MM.1S (cell line): ENCODE results near the gene CD81.

Experiments used
- CTCF ChIP-seq: fragments of 300-600 bp; sonication (generic); IDR thresholded peaks from 2 replicates; pipeline ENCODE4 v1.5.1; 2016; ENCODE audit warnings: antibody characterized with exemption, low read length, mixed read lengths
- EZH2 ChIP-seq: fragments of 300-600 bp; sonication (generic); optimal IDR thresholded peaks from 2 replicates; pipeline ENCODE3; 2017; ENCODE audit warnings: low read depth, mild to moderate bottlenecking, antibody characterized with exemption, low read length, mixed read lengths
- EZH2phosphoT487 ChIP-seq: fragments of 300-600 bp; sonication (generic); IDR thresholded peaks from 2 replicates; pipeline ENCODE4 v1.6.1; 2018; ENCODE audit warnings: antibody characterized with exemption, low read length

GRCh38 chr11:2400069-2400761, 23.1 kb downstream of the CD81 start, which contains the start of gene TSSC4:
- TF ChIP-seq CTCF, result peak; percentile 98
- TF ChIP-seq EZH2, result no peak
- no peak for TF ChIP-seq EZH2phosphoT487
